ENCODE data around the gene HS3ST1.

DNA sequence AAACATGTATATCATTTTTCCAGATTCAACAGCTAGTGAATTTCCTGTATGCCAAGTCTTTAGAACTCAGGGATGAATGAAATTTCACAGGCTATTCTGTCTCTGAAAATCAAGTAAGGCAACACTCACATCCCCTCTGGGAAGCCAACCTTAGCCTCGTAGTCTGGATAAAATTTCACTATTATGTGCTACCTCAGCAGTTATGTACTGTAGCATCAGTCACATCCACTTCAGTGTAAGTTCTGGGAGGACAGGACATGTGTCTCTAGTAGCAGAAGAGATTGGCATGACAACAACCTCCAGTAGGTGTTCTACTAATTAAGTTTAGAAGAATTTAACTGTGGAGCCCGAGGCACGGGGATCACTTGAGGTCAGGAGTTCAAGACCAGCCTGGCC is 42.4 kb upstream of the HS3ST1 start:
- TF ChIP-seq CTCF (IDR thresholded peaks at IDR 0.05) (no peak), POLR2A (IDR thresholded peaks at IDR 0.05) (no peak)

Data from lower leg skin (tissue), 3 donors.